ENCODE results near the gene BUD13.

GRCh38 chr11:116777056-116777455, 4.3 kb upstream of the BUD13 start:
- TF ChIP-seq, protein P1, sequence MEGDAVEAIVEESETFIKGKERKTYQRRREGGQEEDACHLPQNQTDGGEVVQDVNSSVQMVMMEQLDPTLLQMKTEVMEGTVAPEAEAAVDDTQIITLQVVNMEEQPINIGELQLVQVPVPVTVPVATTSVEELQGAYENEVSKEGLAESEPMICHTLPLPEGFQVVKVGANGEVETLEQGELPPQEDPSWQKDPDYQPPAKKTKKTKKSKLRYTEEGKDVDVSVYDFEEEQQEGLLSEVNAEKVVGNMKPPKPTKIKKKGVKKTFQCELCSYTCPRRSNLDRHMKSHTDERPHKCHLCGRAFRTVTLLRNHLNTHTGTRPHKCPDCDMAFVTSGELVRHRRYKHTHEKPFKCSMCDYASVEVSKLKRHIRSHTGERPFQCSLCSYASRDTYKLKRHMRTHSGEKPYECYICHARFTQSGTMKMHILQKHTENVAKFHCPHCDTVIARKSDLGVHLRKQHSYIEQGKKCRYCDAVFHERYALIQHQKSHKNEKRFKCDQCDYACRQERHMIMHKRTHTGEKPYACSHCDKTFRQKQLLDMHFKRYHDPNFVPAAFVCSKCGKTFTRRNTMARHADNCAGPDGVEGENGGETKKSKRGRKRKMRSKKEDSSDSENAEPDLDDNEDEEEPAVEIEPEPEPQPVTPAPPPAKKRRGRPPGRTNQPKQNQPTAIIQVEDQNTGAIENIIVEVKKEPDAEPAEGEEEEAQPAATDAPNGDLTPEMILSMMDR (IDR thresholded peaks at IDR 0.05) = no peak
- no peak for TF ChIP-seq POLR2A (IDR thresholded peaks at IDR 0.05)

Data from Peyer's patch (tissue), 4 donors.